COR-L47 (cell line): Measurements from ENCODE around the gene TULP3.

Experiments
- DNase-seq: peaks from one replicate; lab custom pipeline; 2025; lab: John Stamatoyannopoulos, UW

TULP3 gene

DNA sequence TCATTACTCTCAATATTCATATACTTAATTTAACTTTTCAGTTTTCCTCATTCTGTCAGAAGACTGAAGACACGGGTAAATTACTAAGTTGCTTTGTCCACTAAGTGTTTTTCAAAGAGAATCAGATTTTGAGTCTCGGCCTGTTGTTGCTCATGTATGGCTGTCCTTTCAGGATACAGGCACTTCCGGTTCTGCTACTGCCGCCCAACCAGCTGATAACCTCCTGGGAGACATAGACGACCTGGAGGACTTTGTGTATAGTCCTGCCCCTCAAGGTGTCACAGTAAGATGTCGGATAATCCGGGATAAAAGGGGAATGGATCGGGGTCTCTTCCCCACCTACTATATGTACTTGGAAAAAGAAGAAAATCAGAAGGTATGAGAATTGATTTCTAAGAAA is 40.2 kb downstream of the TULP3 start:
- DNase-seq: no peak

DNA sequence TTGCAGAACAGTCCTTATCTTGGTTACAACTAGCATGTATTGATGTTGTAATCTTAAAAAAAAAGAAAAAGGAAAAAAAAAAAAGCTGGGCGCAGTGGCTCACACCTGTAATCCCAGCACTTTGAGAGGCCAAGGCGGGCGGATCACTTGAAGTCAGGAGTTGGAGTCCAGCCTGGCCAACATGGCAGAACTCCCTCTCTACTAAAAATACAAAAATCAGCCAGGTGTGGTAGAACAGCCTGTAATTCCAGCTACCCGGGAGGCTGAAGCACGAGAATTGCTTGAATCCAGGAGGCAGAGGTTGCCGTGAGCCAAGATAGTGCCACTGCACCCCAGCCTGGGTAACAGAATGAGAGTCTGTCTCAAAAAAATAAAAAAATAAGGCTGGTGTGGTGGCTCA is 42.9 kb downstream of the TULP3 start:
- no peak for DNase-seq

DNA sequence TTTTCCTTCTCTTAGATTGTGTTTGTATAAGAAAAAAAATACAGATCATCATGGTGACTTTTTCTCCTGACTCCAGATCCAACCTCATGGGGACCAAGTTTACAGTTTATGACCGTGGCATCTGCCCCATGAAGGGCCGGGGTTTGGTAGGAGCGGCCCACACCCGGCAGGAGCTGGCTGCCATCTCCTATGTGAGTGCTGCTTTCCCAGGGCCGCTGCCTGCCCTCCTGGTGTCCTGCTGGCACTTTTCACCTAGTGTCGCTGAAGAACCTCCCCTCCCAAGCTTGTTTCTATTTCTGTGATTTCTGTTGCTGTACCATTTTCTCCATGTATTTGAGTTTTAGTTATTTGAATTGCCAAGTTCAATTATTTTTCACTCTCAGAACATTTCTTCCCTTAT is 43.7 kb downstream of the TULP3 start:
- DNase-seq: no peak

DNA sequence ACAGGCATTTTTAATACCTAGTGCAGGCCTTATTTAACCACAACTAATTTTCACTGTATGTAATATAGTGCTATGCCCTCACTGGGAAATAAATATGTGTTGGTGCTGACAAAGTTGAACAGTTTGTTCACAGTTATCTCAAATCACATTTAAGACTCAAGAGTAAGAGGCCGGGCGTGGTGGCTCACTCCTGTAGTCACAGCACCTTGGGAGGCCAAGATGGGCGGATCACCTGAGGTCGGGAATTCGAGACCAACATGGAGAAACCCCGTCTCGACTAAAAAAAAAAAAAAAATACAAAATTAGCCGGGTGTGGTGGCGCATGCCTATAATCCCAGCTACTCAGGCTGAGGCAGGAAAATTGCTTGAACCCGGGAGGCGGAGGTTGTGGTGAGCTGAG is 45.6 kb downstream of the TULP3 start:
- no peak for DNase-seq

DNA sequence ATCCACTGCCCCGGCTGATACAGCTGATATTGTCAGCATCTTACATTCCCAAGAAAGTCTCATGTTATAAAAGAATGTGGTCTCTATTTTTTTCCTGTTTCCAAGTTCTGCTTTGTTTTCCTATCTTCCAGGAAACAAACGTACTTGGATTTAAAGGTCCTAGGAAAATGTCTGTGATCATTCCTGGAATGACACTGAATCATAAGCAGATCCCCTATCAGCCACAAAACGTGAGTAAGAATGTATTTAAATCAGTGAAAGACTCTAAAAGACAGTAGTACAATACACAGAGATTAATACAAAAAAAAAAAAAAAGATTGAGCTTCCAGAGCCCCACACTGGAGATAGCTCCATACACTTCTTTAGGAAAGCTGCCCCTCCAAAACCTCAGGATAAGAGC is 46.8 kb downstream of the TULP3 start:
- no peak for DNase-seq

DNA sequence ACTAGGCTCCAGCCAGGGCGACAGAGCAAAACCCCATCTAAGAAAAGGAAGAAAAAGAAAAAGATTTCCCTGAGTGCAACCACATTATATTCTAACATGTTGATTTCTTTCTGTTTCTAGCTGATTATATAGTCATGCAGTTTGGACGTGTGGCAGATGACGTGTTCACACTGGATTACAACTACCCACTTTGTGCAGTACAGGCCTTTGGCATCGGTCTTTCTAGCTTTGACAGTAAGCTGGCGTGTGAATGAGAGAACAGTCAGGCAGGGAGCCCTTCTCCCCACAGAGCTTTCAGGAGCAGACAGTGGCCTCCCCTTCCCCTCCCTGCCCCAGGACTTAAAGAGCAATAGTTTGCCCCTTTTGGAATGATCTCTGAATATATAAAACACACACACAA is 48.5 kb downstream of the TULP3 start:
- no peak for DNase-seq

DNA sequence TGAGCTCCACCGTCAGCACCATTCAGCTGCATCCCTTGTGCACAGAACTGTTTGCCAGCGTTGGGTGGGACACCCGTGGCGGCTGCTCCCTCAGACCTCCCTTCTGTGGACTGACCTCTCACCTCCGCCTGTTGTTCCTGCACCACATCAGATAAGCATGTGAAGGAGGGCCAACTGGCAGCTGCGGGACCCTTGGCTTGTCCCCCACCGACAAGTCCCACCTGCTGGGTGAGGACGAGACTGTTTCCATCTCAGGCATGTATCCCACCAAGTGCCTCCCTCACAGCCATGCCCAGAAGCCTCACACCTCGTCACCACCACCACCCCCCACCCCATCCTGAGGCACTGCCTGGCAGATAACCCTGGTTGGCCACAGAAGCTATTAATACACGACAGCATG is 49.9 kb downstream of the TULP3 start:
- no peak for DNase-seq

DNA sequence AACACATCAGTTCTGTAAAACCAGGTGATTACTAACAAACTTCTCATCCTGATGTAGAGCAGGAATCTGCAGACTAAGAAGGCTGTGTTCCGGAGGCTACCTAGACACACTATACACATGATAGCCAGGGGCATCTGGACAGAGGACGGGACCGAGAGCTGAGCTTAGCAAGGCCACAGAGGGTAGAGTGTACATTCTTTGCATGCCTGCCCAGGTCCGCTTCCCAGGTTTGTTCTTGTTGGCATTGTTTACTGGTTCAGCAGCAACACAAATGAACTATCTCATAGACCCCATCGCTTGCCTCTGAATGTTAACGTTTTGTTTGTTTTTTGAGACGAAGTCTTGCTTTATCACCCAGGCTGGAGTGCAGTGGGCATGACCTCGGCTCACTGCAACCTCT is 50.8 kb downstream of the TULP3 start:
- DNase-seq: no peak

DNA sequence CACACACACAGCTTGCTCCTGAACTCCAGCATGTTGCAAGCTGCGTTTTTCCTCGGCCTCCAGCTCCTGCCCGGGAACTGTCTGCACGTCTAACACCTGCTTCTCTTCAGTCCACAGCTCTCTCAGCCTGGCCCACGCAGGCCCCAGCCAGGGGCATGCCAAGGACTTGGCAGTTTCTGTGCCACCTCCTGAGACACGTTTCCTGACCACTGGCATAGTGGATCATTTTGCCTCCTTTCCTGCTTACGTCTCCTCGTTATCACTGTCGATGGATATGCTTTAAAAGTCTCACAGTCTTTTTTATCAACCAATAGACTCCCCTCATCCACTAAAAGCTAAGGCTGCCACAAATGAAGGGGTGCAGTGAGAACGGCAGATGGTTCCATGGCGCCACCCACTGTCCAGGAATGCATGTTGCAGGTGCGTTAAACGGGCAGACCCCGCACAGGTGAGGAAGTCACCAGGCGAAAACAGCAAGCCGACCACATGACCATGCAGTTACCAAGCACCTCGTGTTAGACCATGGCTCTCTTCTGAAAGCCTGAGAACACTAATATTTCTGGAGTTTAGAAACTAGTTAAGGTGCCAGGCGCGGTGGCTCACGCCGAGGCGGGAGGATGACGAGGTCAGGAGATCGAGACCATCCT is 53.8 kb downstream of the TULP3 start:
- DNase-seq: peak; percentile 40

DNA sequence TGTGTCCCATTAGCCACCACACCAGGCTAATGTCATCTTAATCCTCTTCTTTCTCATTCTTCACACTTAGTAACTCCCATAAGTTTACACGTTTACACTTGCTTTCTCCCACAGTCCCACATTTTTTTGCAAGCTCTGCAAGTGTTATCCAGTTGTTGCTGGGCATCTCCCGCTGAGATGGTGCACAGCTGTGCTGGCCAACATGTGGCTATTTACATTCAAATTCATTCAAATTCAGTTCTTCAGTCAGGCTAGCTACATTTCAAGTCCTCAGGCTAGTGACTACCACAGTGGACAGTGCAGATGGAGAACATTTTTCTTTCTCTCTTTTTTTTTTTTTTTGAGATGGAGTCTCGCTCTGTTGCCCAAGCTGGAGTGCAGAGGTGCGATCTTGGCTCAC is 58.7 kb downstream of the TULP3 start:
- DNase-seq: no peak

DNA sequence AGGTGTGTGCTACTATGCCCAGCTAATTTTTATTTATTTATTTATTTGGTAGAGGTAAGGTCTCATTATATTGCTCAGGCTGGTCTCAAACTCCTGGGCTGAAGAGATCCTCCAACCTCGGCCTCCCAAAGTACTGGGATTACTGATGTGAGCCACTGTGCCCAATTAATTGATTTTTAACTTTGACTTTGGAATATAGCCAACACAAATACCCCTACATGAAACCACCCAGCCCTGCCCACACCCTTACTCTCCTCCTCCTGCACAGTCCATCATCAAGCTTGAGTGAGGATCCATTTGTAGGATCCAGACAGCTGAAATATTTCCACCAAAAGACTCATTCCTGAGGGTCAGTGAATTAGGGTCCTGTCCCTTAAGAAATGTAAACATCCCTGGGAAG is 65.2 kb downstream of the TULP3 start:
- no peak for DNase-seq

DNA sequence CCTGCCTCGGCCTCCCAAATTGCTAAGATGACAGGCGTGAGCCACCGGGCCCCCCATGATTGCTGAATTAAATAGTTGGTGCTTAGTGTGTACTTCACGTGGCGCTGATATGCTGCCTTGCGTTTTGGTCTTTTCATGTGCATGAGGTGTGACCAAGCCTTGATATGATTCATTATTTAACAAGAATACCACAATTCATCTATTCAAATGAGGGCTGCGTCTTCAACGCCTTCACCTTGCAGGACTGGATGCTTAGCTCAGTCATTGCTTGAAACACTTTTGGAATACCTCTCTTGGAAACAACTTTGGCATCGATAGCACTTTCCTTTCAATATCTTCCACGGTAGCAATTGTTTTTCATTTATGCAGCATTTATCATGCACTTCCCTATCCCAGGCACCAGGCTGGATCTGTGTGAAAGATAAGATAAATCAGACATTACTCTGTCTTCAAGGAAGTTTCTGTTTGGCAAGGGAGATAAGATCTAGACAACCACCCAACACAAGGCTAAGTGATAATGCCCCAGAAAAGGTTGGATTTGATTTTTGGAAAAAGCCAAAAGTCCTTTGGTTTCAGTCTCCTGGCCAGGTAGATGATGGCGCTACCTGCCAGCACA is 67.2 kb downstream of the TULP3 start:
- no peak for DNase-seq

DNA sequence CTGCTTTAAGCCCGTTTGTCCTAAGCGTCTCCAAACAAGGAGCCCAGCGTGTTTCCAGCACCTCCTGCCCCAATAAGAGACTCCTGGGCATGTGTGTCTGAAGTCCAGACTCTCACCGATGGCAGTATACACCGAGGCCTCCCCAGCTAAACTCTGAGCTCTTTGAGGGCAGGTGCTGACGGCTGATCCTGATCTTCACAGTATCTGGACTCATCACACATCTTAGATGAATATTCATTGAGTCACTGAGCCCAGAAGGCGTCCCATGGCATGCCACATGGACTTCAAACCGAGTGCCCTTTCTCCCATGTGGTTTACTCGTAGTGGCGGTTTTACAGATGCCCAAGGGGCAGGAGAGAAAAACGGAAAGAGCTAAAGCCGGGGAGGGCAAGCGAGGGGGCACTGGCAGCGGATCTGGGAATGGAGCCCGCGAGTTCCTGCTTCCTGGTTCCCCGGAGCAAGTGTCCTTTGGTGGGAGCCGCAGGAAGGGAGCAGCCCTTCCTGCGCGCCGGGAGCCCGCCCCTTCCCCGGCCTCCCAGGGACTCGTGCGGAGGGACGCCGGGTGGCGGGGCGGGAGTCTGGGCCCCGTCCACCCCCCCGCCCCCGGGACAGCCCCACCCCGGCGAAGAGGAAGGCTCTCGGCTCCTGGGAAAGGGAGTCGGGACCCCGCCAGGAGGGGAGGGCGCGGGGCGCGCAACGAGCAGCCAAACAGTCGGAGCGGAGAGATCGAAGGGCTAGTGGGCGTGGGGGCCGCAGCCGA is 67.9 kb downstream of the TULP3 start:
- peak; percentile 20 for DNase-seq

DNA sequence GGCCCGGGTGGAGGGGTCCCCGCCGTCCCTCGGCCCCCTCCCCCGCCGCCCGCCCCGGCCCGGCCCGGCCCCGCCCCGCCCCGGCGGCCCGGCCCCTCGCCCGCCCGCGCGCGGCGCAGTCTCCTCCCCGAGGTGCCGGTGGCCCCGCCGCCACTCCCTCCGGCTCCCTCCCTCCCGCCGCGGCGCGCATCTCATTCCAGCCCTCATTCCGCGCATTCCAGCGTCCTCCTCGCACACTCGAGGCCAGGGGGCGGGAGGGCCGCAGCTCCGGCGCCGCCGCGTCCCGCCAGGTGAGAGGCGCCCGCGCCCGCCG is 68.5 kb downstream of the TULP3 start, which contains the start of gene TEAD4:
Gene TEAD4 (plus strand): TSS at position 206 of the 313 bp plus-strand sequence.
- peak; percentile 7 for DNase-seq

DNA sequence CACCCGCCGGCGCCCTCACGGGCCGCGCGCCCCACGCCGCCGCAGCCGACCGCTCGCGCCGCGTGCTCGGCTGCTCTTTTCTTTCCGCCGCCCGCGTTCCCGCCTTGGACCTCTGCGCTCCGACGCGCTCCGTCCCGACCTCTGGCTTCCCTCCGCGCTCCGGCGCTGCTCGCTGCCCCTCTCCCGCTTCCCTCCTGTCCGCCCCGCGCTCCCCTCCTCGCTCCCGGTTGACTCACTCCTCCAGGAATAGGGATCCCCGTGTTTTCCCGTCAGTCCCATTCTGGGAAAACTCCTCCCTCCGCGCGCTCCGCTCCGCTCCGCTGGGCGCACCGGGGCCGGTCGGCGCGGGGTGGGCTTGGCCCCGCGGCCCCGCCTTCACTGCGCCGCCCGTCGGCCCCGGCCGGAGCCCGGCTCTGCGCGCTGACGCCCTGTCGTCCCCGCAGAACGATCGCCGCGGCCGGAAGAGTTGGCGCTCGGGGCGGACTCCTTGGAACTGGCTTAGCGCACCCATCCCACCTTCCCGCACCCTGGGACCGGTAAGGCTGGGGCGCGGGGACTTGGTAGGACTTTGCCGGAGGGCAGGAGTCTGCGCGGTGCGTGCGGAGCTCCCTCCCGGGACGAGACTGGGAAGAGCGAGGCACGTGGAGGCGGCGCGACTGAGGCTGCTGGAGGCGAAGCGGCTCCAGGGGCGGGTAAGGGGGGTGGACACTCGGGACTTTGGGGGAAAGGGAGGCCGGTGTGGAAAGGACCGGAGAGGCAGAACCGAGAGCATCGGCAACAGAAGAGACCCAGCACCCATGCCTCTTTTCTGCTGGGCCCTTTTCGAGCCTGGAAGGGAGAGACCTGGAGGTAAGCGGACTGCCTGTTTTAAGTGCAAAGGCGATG is 69.1 kb downstream of the TULP3 start:
- peak; percentile 23 for DNase-seq

DNA sequence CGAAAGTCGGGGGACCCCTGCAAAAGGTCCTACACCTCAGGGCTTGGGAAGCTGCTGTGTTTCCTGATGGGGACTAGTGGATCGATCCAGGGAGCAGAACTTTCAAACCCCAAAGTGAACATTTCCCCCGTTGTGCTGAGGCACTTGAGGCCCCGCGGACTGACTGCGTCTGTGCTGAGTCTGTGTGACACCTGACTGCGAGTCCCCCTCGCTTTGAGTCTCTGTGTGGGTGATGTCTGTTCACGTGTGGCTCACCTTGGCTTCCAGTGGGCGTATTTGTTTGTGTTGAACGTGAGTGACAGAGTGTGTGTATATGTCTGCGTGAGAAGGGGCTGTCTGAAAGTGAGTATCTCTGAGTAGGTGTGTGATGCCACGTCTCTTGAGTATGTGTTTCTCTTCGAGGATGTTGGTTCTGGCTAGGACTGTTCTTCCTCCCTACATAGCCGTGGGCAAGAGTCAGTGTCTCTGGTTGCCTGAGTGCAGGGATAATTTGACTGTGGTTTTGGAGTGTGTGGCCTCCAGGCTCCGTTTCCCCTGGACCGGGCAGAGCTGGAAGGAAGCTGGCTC is 69.8 kb downstream of the TULP3 start:
- DNase-seq: no peak

DNA sequence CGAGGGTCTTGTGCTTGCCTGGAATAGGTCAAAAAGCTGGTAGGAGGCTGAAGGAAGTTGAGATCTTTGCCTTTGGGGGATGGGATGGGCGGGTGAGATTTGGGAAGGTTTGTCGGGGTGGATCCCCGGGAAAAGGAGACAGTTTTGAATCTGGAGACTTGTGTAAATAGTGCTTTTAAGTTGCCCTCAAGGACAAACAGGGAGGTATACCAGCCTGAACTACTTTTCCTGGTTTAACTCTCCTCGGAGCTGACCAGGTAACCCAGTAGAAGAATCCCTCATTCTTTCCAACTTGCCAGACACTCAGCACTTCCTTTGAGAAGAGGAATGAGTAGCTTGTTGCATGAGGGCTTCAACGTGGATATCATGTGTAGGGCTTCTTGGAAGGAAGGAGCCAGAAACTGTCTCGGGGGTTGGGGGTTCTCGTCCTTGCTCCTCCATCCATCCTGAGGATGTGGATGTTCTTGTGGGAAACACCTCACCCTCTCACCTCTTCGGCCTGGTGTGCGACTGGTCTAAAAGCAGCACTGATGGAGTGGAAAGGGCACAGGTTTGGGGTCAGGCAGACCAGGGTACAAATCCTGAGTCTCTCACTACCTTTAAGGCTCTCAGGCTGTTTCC is 70.4 kb downstream of the TULP3 start:
- no peak for DNase-seq

DNA sequence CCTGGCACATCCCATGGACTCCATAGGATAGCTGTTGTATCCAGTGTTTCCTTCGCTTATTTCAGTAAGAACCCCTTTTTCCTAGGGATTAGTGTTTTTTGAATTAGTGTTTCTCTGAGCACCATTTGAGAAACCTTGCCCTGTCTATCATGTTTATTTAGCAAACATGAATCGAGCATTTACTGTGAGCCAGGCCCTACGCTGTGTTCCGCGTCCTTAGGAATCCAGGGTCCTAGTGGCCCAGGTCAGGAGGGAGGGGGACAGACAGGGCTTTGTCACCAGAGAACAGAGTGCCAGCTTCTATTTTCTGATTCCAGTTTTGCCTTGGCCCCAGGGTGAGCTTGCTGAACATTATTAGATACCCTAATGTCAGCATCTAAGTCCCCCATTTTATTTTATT is 71.0 kb downstream of the TULP3 start:
- no peak for DNase-seq

DNA sequence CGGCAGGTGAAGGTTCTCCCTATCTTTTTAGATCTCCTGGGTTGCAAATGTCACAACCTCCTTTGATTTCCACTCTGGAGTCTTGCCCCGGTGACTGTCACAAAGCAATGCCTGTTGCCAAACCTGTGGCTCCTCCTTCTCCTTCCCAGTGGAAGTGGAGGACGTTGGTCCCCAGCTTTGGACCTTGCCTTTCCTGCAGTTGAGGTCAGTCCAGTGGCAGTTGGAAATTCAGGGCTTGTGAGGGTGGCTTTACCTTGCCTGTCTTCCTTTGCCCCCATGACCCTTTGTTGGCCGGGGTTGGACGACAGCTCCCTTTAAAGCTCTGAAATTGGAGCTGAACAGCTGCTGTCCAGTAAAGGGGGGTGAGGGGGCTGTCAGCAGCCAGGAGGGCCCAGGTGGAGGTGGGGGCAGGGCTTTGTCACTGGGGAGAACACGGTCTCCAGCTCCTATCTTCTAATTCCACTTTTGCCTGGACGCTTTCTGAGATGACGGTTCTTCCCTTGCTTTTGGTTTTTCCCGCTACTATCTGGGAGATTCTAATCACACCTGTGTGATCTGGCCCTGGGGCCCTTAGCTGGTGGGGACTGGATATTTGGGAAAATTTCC is 72.6 kb downstream of the TULP3 start:
- DNase-seq: no peak

DNA sequence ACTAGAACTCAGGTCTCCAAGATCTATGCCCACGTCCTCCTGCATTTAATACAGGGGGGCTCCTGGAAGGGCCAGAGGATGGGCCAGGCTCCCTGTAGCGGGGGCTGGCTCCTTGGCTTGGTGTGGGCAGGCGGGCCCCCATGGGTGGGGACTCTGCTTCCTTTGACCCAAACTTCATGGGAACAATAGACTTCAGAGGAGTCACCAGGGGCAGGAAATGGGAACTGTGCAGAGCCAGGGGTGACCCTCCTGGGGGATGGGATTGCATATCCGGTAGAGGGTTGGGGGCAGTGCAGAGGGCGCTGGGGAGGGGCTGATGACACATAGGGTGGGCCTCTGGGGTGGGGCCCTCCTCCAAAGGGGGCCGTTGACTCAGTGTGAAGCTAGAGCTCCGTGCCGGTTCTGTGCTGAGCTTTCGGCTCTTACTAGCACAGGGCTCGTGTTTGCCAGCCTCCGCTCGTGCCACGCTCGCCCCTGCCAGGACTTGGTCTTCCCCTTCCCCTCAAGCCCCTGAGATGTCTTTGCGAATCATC is 73.1 kb downstream of the TULP3 start:
- DNase-seq: no peak

DNA sequence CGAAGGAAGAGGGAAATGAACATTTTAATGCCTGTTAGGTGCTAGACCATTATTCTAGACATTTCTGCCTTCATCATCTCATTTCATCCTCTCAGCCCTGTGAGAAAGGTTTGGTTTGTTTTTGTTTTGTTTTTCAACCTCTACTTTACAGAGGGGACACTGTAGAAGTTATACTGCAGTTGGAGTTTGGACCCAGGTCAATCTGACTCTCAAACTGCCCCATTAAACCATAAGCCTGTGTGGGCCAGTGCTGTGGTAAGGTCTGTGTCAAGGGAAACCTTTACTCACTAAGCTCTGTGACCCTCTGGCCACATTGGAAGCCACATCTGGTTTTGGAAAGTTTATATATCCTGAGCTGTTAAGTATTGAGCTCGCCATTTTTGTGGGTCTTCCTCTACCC is 77.0 kb downstream of the TULP3 start:
- DNase-seq: no peak
